Astrocyte (in vitro differentiated cells and primary cell): ENCODE data around the gene EEA1. TPM values are rescaled to one million over a fixed set of nuclear protein-coding genes. Genes with fewer than 3 reads are reported as not detected.

Experiments used
- DNase-seq: peaks from one replicate; pipeline ENCODE4 v3.0.0-alpha.2; 2010; ENCODE audit warnings: low read depth
- FAIRE-seq: peaks from 2 replicates; lab custom pipeline; 2011; peaks lifted over from hg19 to GRCh38; lab: Jason Lieb, UNC
- H2AFZ ChIP-seq: 2 replicates; pipeline ENCODE4 v1.6.0; 2012; ENCODE audit warnings: low read depth, low read length, inconsistent platforms
- H3K27ac ChIP-seq: 2 replicates; pipeline ENCODE4 v1.5.1; 2011; ENCODE audit warnings: low read depth, low read length, inconsistent platforms
- H3K27me3 ChIP-seq: 2 replicates; pipeline ENCODE4 v1.6.0; 2011; ENCODE audit warnings: low read length, inconsistent platforms; ENCODE audit not compliant: insufficient read depth
- H3K36me3 ChIP-seq: 2 replicates; pipeline ENCODE4 v1.5.1; 2011; ENCODE audit warnings: low read length, inconsistent platforms; ENCODE audit not compliant: insufficient read depth
- H3K4me1 ChIP-seq: 2 replicates; pipeline ENCODE4 v1.5.1; 2011; ENCODE audit warnings: low read length, inconsistent platforms; ENCODE audit not compliant: insufficient read depth
- H3K4me2 ChIP-seq: 2 replicates; pipeline ENCODE4 v1.6.0; 2012; ENCODE audit warnings: low read length, inconsistent platforms
- H3K4me3 ChIP-seq: 2 replicates; pipeline ENCODE4 v1.5.1; 2011; ENCODE audit warnings: low read depth, mild to moderate bottlenecking, low read length, inconsistent platforms; ENCODE audit not compliant: insufficient read depth
- H3K79me2 ChIP-seq: 2 replicates; pipeline ENCODE4 v1.6.0; 2012; ENCODE audit warnings: mild to moderate bottlenecking, low read length, inconsistent platforms; ENCODE audit not compliant: insufficient read depth
- H3K9ac ChIP-seq: 2 replicates; pipeline ENCODE4 v1.6.0; 2012; ENCODE audit warnings: mild to moderate bottlenecking, low read length, inconsistent platforms
- H3K9me3 ChIP-seq: 2 replicates; pipeline ENCODE4 v1.5.1; 2012; ENCODE audit warnings: low read depth, mild to moderate bottlenecking, low read length, inconsistent platforms; ENCODE audit not compliant: insufficient read depth
- H4K20me1 ChIP-seq: 2 replicates; pipeline ENCODE4 v1.6.0; 2012; ENCODE audit warnings: low read length, inconsistent platforms; ENCODE audit not compliant: insufficient read depth
- H3K27ac Mint-ChIP-seq: one replicate; pipeline ENCODE4 v1.8.0; 2021; ENCODE audit warnings: mild to moderate bottlenecking, mixed read lengths; ENCODE audit not compliant: unreplicated experiment
- H3K27me3 Mint-ChIP-seq: one replicate; pipeline ENCODE4 v1.8.0; 2021; ENCODE audit warnings: low read depth, mixed read lengths; ENCODE audit not compliant: unreplicated experiment
- H3K36me3 Mint-ChIP-seq: one replicate; pipeline ENCODE4 v1.8.0; 2021; ENCODE audit warnings: low read depth, mixed read lengths; ENCODE audit not compliant: unreplicated experiment
- H3K4me1 Mint-ChIP-seq: one replicate; pipeline ENCODE4 v1.8.0; 2021; ENCODE audit warnings: low read depth, mixed read lengths; ENCODE audit not compliant: unreplicated experiment
- H3K4me3 Mint-ChIP-seq: one replicate; pipeline ENCODE4 v1.8.0; 2021; ENCODE audit warnings: mild to moderate bottlenecking, moderate library complexity, mixed read lengths; ENCODE audit not compliant: unreplicated experiment
- H3K9me3 Mint-ChIP-seq: one replicate; pipeline ENCODE4 v1.8.0; 2021; ENCODE audit warnings: mild to moderate bottlenecking, mixed read lengths; ENCODE audit not compliant: unreplicated experiment
- EZH2 ChIP-seq: IDR thresholded peaks from 2 replicates; pipeline ENCODE4 v1.6.1; 2012; ENCODE audit warnings: mild to moderate bottlenecking, low read length, inconsistent platforms; ENCODE audit not compliant: insufficient read depth
- total RNA-seq: library from RNA; stranded (reverse); gene quantifications from 2 replicates; pipeline ENCODE4 v1.2.1, GENCODE V29; 2021
- TF ChIP-seq, protein P1 (sequence below): IDR thresholded peaks from 2 replicates; pipeline ENCODE4 v1.5.1; 2011; ENCODE audit warnings: low read depth, mild to moderate bottlenecking, inconsistent platforms, low read length, moderate library complexity; ENCODE audit not compliant: insufficient read depth

EEA1 gene
- total RNA-seq, 1 donor from 2014 or later, result 36.5 TPM

DNA sequence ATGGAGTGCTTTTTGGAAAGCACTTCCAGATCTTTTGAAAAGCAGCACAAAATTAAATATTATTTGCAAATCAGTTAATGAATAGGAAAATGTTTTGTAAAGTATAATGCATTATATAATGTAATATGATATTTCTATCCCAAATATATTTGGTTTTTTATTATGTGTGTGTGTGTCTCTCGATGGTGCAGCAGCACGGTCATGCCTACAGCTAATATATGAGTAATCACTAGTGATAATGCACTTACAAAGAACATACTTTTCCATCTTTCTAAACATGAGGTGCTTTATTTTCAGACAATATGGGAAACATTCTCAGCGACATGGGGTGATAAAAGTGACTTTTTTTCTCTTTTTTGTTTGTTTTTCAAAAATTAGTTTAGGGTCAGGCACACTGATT, 1.3 kb upstream of the EEA1 start:
- H3K4me3 Mint-ChIP-seq, result peak overlapping the region; percentile 83
- H3K36me3 Mint-ChIP-seq, result no peaks in the 10 kb centered on the region
- H3K4me3 ChIP-seq, result peak overlapping the region; percentile 76
- peak overlapping the region; percentile 89 for H3K9ac ChIP-seq
- no peaks in the 10 kb centered on the region for H3K36me3 ChIP-seq
- peaks cover 12% of the 10 kb centered on the region for H3K4me1 ChIP-seq
- peak overlapping the region; percentile 91 for H3K4me2 ChIP-seq
- no peak overlapping the region for H3K27ac ChIP-seq
- no peaks in the 10 kb centered on the region for H3K9me3 ChIP-seq
- DNase-seq (no peak), FAIRE-seq (no peak)
- no peak for TF ChIP-seq EZH2
- TF ChIP-seq, protein P1, sequence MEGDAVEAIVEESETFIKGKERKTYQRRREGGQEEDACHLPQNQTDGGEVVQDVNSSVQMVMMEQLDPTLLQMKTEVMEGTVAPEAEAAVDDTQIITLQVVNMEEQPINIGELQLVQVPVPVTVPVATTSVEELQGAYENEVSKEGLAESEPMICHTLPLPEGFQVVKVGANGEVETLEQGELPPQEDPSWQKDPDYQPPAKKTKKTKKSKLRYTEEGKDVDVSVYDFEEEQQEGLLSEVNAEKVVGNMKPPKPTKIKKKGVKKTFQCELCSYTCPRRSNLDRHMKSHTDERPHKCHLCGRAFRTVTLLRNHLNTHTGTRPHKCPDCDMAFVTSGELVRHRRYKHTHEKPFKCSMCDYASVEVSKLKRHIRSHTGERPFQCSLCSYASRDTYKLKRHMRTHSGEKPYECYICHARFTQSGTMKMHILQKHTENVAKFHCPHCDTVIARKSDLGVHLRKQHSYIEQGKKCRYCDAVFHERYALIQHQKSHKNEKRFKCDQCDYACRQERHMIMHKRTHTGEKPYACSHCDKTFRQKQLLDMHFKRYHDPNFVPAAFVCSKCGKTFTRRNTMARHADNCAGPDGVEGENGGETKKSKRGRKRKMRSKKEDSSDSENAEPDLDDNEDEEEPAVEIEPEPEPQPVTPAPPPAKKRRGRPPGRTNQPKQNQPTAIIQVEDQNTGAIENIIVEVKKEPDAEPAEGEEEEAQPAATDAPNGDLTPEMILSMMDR, result no peak
- H3K79me2 ChIP-seq, result peaks cover 29% of the 10 kb centered on the region
- H3K9me3 Mint-ChIP-seq, result peaks cover 2% of the 10 kb centered on the region
- H3K4me1 Mint-ChIP-seq, result peaks cover 14% of the 10 kb centered on the region
- no peaks in the 10 kb centered on the region for H3K27me3 Mint-ChIP-seq
- H3K27me3 ChIP-seq, result no peaks in the 10 kb centered on the region
- H2AFZ ChIP-seq, result no peak overlapping the region
- no peak overlapping the region for H3K27ac Mint-ChIP-seq
- peaks cover 14% of the 10 kb centered on the region for H4K20me1 ChIP-seq

DNA sequence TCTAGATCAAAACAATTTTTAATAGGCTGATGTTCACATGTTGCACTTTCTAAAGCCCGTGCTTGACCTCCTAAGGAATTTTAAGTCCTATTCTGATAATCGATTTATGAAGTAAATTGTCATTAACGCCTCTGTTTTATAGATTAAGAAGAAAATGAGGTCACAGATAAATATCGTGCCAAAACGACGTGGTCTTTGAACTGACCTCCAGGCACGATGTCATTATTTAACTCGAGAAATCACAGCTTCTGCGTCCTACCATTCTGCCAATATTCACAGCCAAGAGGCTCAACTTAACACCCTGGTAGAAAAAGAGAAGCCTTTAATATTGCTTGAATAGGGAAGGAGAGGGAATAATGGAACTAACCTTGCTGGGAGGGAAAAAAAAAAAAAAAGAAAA, 888 bp upstream of the EEA1 start:
- Histone ChIP-seq H3K27ac (peak overlapping the region; percentile 84), H3K36me3 (no peaks in the 10 kb centered on the region), H2AFZ (peak overlapping the region; percentile 92), H3K9me3 (no peaks in the 10 kb centered on the region), H3K4me1 (peaks cover 12% of the 10 kb centered on the region), H3K9ac (peak overlapping the region; percentile 89), H4K20me1 (peaks cover 18% of the 10 kb centered on the region), H3K4me3 (peak overlapping the region; percentile 76), H3K27me3 (no peaks in the 10 kb centered on the region), H3K79me2 (peaks cover 34% of the 10 kb centered on the region), H3K4me2 (peak overlapping the region; percentile 91)
- no peaks in the 10 kb centered on the region for H3K36me3 Mint-ChIP-seq
- peaks cover 14% of the 10 kb centered on the region for H3K4me1 Mint-ChIP-seq
- peak overlapping the region; percentile 83 for H3K4me3 Mint-ChIP-seq
- H3K27me3 Mint-ChIP-seq, result no peaks in the 10 kb centered on the region
- H3K9me3 Mint-ChIP-seq, result peaks cover 2% of the 10 kb centered on the region
- DNase-seq (no peak), FAIRE-seq (no peak)
- H3K27ac Mint-ChIP-seq, result peak overlapping the region; percentile 94
- no peak for TF ChIP-seq EZH2
- TF ChIP-seq, protein P1, result no peak

DNA sequence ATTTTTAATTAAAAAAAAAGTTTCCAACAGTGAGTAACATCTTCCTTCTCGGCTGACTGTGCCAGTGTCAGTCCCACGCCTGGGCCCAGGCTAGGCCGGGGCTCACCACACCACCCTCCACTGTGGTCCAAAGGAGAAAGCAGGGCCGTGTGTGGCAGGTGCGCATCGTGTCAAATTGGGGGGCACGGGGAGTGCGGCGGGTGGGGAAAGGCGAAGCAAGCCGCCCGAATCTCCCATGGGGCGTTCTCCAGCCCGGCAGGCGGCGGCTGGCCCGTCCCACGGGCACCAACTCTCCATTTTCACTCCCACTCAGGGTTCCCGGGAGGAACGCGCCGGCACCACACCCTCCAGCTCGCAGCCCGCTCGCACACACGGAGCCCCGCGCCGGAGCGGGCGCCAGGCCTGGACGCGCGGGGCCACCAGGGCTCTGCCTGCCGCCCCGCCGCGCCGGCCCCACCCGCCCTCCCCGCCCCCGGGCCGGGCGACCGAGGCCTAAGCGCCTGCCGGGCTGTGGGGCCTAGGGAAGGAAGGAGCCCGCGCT, 604 bp downstream of the EEA1 start:
- H3K4me1 Mint-ChIP-seq, result peaks cover 15% of the 10 kb centered on the region
- DNase-seq (no peak), FAIRE-seq (no peak)
- Histone ChIP-seq H3K27ac (peak overlapping the region; percentile 90), H3K79me2 (peaks cover 49% of the 10 kb centered on the region), H3K9me3 (no peaks in the 10 kb centered on the region), H4K20me1 (peaks cover 29% of the 10 kb centered on the region), H3K9ac (peak overlapping the region; percentile 93), H3K4me2 (peak overlapping the region; percentile 84), H3K4me1 (peaks cover 12% of the 10 kb centered on the region), H3K36me3 (no peaks in the 10 kb centered on the region), H2AFZ (peak overlapping the region; percentile 50), H3K4me3 (peak overlapping the region; percentile 76), H3K27me3 (no peaks in the 10 kb centered on the region)
- H3K9me3 Mint-ChIP-seq, result peaks cover 2% of the 10 kb centered on the region
- no peaks in the 10 kb centered on the region for H3K36me3 Mint-ChIP-seq
- H3K27ac Mint-ChIP-seq, result peak overlapping the region; percentile 88
- H3K27me3 Mint-ChIP-seq, result no peaks in the 10 kb centered on the region
- peak overlapping the region; percentile 82 for H3K4me3 Mint-ChIP-seq
- no peak for TF ChIP-seq EZH2
- TF ChIP-seq, protein P1, result no peak
